ENCODE results near the gene ZFAND2A.
"Not testable (repeated sequence)": the region's sequence is repeated elsewhere in the genome, so short reads cannot be mapped to it uniquely, and the experiment has no call there.

ZFAND2A gene

GRCh38 chr7:1175597-1175966 is 15.6 kb upstream of the ZFAND2A start:
- H3K4me3 ChIP-seq (ENCODE audit: control insufficient read depth, low read depth, low read length) = no peak overlapping the region
- TF ChIP-seq CTCF (IDR thresholded peaks at IDR 0.05; ENCODE audit: control insufficient read depth, insufficient read depth, low read depth, low read length, missing control alignments) = no peak
- DNase-seq (ENCODE audit: low read depth) = no peak

- no peak overlapping the region for H3K4me3 ChIP-seq (ENCODE audit: control insufficient read depth, low read depth, low read length)
- DNase-seq (ENCODE audit: low read depth) = no peak
- TF ChIP-seq CTCF (IDR thresholded peaks at IDR 0.05; ENCODE audit: control insufficient read depth, insufficient read depth, low read depth, low read length, missing control alignments) = no peak
These were observed 15.0 kb upstream of the ZFAND2A start for GRCh38 chr7:1174881-1175596.

- no peak for DNase-seq (ENCODE audit: low read depth)
- no peak overlapping the region for H3K4me3 ChIP-seq (ENCODE audit: control insufficient read depth, low read depth, low read length)
- TF ChIP-seq CTCF (IDR thresholded peaks at IDR 0.05; ENCODE audit: control insufficient read depth, insufficient read depth, low read depth, low read length, missing control alignments) = no peak
These were observed 14.0 kb upstream of the ZFAND2A start for GRCh38 chr7:1174002-1174401.

- no peak for DNase-seq (ENCODE audit: low read depth)
- TF ChIP-seq CTCF (IDR thresholded peaks at IDR 0.05; ENCODE audit: control insufficient read depth, insufficient read depth, low read depth, low read length, missing control alignments) = no peak
These were observed 12.9 kb upstream of the ZFAND2A start for GRCh38 chr7:1172666-1173523.

GRCh38 chr7:1171516-1171915 is 11.5 kb upstream of the ZFAND2A start:
- H3K4me3 ChIP-seq (ENCODE audit: control insufficient read depth, low read depth, low read length); DNase-seq (ENCODE audit: low read depth): not testable (repeated sequence)

More at GRCh38 chr7:1172666-1173523, 12.9 kb upstream of the ZFAND2A start:
- no peak overlapping the region for H3K4me3 ChIP-seq (ENCODE audit: control insufficient read depth, low read depth, low read length)

GRCh38 chr7:1170741-1171501 is 10.9 kb upstream of the ZFAND2A start:
- H3K4me3 ChIP-seq (ENCODE audit: control insufficient read depth, low read depth, low read length) = no peak overlapping the region
- DNase-seq (ENCODE audit: low read depth) = no peak
- no peak for TF ChIP-seq CTCF (IDR thresholded peaks at IDR 0.05; ENCODE audit: control insufficient read depth, insufficient read depth, low read depth, low read length, missing control alignments)
